Upper lobe of left lung (tissue), 6 donors: ENCODE data around the gene MVD. TPM values are rescaled to one million over a fixed set of nuclear protein-coding genes. Genes with fewer than 3 reads are reported as not detected.

Experiments used
- ATAC-seq, 2 donors: fragments of 200-7000 bp; cut with Tn5 transposase; one replicate each; pipeline ENCODE4 v1.9.1; 2022; ENCODE audit warnings: mild to moderate bottlenecking in 2 of 2, moderate library complexity in 2 of 2; ENCODE audit not compliant: low FRiP score in 2 of 2
- DNase-seq, 2 donors: peaks; one replicate each; pipeline ENCODE4 v3.0.0-alpha.2; 2019 to 2020
- H3K27ac ChIP-seq, 4 donors: fragments of 200-600 bp; sonication (generic); one replicate each; pipeline ENCODE4 v1.5.1; 2016 to 2019
- H3K27me3 ChIP-seq, 4 donors: fragments of 200-600 bp; sonication (generic); one replicate each; pipeline ENCODE4 v1.5.1; 2017 to 2019
- H3K36me3 ChIP-seq, 4 donors: fragments of 200-600 bp; sonication (generic); one replicate each; pipeline ENCODE4 v1.5.1; 2016 to 2019
- H3K4me1 ChIP-seq, 4 donors: fragments of 200-600 bp; sonication (generic); one replicate each; pipeline ENCODE4 v1.5.1; 2018 to 2019
- H3K4me3 ChIP-seq, 4 donors: fragments of 200-600 bp; sonication (generic); one replicate each; pipeline ENCODE4 v1.5.1; 2017 to 2019; ENCODE audit warnings: mild to moderate bottlenecking in 2 of 4, moderate library complexity in 1 of 4
- H3K9me3 ChIP-seq, 4 donors: fragments of 200-600 bp; sonication (generic); one replicate each; pipeline ENCODE4 v1.5.1; 2018 to 2019
- CTCF ChIP-seq, 6 experiments: fragments of 450-650 bp in 4 of 6; fragments of 200-600 bp in 2 of 6; sonication (generic) in 2 of 6; IDR thresholded peaks; one replicate each; pipeline ENCODE4 v1.5.1; 2016 to 2019; ENCODE audit warnings: antibody characterized with exemption in 6 of 6
- EP300 ChIP-seq, 4 donors: sonication (generic); formaldehyde crosslinking; IDR thresholded peaks; one replicate each; pipeline ENCODE4 v1.5.1; 2017; ENCODE audit warnings: antibody characterized with exemption in 4 of 4, control low read depth in 2 of 4
- POLR2A ChIP-seq, 4 donors: fragments of 450-650 bp; IDR thresholded peaks; one replicate each; pipeline ENCODE4 v1.5.1; 2016 to 2017; ENCODE audit warnings: antibody characterized with exemption in 4 of 4, mild to moderate bottlenecking in 2 of 4
- POLR2AphosphoS5 ChIP-seq, 2 donors: sonication (generic); formaldehyde crosslinking; IDR thresholded peaks; one replicate each; pipeline ENCODE4 v1.5.1; 2017; ENCODE audit warnings: antibody characterized with exemption in 2 of 2
- WGBS, 2 donors: methylation state at CpG; one replicate each; pipeline ENCODE4 v1.1.5; 2017 to 2018; 5-methylcytosine and 5-hydroxymethylcytosine counted together
- total RNA-seq, 6 donors: library from RNA; depleted of rRNA in 4 of 6; stranded (reverse); fragments of >200 nt in 4 of 6; gene quantifications; one replicate each; pipeline versions ENCODE4 v1.1.0 to v1.2.1, GENCODE V29; 2016 to 2021
- donor health status: DM: no; HTN: no; CAD: no; lungs with moderate emphysema.
- donor health status: DM: no; HTN: yes; CAD: no; lungs with severe emphysema.

Gene MVD
- total RNA-seq, 6 donors from 2014 or later = 38.1 to 114 (median 90.5) TPM

GRCh38 chr16:88629835-88630234 is 33.1 kb downstream of the MVD start:
- WGBS, 2 donors = 86 to 96% methylated on average over 7 to 9 of the region's 9 CpGs
- no peak for ATAC-seq
- Histone ChIP-seq H3K27ac (no peak overlapping the region), H3K27me3 (no peaks in the 10 kb centered on the region), H3K4me1 (peaks cover 6 to 15% (median 11%) of the 10 kb centered on the region in 4 donors), H3K9me3 (no peaks in the 10 kb centered on the region), H3K4me3 (no peak overlapping the region), H3K36me3 (peaks cover 26 to 81% (median 67%) of the 10 kb centered on the region in 4 donors)
- no peak for TF ChIP-seq POLR2AphosphoS5 (IDR thresholded peaks at IDR 0.05)
- TF ChIP-seq POLR2A (IDR thresholded peaks at IDR 0.05) = no peak
- TF ChIP-seq CTCF (IDR thresholded peaks at IDR 0.05) = no peak
- TF ChIP-seq EP300 (IDR thresholded peaks at IDR 0.05) = no peak
- peak in 1 of 2 donors; percentile 52 for DNase-seq

DNA sequence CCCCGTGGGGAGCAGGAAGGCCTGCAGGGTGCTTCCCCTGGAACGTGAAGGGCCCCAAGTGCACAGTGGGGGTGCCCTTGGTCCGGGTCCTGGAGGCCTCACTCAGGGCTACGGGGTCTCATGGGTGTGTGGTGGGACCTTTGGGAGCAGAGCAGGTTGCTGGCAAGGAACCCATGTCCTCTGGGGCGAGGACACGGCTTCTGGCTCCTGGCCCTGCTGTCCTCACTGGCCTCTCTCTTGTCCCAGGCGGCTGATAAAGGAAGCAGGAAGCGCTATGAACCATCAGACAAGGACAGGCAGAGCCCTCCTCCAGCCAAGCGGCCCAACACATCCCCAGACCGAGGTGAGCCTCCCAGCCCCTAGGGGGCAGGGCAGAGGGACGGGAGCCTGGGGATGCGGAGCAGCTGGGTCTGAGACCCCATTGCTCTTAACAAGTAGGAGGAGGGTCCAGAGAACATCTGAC is 34.3 kb downstream of the MVD start:
- peaks cover 0 to 2% (median under 1%) of the 10 kb centered on the region in 4 donors for H3K4me1 ChIP-seq
- peak in 1 of 2 donors; percentile 45 for DNase-seq
- no peak for ATAC-seq
- TF ChIP-seq EP300 (IDR thresholded peaks at IDR 0.05) = no peak
- TF ChIP-seq CTCF (IDR thresholded peaks at IDR 0.05) = peak in 3 of 6 experiments; percentile 9 to 21 (median 21)
- H3K27me3 ChIP-seq = no peaks in the 10 kb centered on the region
- no peak overlapping the region for H3K27ac ChIP-seq
- WGBS, 2 donors = 61 to 77% methylated on average over 2 to 11 of the region's 12 CpGs
- H3K4me3 ChIP-seq = no peak overlapping the region
- peaks cover 35 to 94% (median 79%) of the 10 kb centered on the region in 4 donors for H3K36me3 ChIP-seq
- H3K9me3 ChIP-seq = no peaks in the 10 kb centered on the region

- peaks cover 35 to 96% (median 83%) of the 10 kb centered on the region in 4 donors for H3K36me3 ChIP-seq
- WGBS, 2 donors = 94 to 95% methylated on average over 27 of the region's 27 CpGs
- no peak for ATAC-seq
Observed at GRCh38 chr16:88627531-88628411, 35.1 kb downstream of the MVD start.

GRCh38 chr16:88626646-88627045 is 36.2 kb downstream of the MVD start:
- peaks cover 40 to 97% (median 83%) of the 10 kb centered on the region in 4 donors for H3K36me3 ChIP-seq
- H3K4me3 ChIP-seq = no peak overlapping the region
- 93 to 95% methylated on average over 9 of the region's 9 CpGs for WGBS, 2 donors
- no peaks in the 10 kb centered on the region for H3K9me3 ChIP-seq
- no peaks in the 10 kb centered on the region for H3K4me1 ChIP-seq
- no peak for ATAC-seq
- no peaks in the 10 kb centered on the region for H3K27me3 ChIP-seq
- TF ChIP-seq POLR2AphosphoS5 (IDR thresholded peaks at IDR 0.05) (no peak), EP300 (IDR thresholded peaks at IDR 0.05) (no peak), CTCF (IDR thresholded peaks at IDR 0.05) (no peak), POLR2A (IDR thresholded peaks at IDR 0.05) (no peak)
- DNase-seq = no peak
- no peak overlapping the region for H3K27ac ChIP-seq

More at GRCh38 chr16:88627531-88628411, 35.1 kb downstream of the MVD start:
- TF ChIP-seq CTCF (IDR thresholded peaks at IDR 0.05) (no peak), POLR2AphosphoS5 (IDR thresholded peaks at IDR 0.05) (no peak)
- H3K4me1 ChIP-seq = no peaks in the 10 kb centered on the region
- no peak overlapping the region for H3K4me3 ChIP-seq
- H3K27me3 ChIP-seq = no peaks in the 10 kb centered on the region
- no peak overlapping the region for H3K27ac ChIP-seq
- H3K9me3 ChIP-seq = no peaks in the 10 kb centered on the region
- peak in 1 of 2 donors; percentile 65 for DNase-seq
